Endodermal cell (in vitro differentiated cells): ENCODE measurements around the gene SGPP2. TPM values are rescaled to one million over a fixed set of nuclear protein-coding genes. Genes with fewer than 3 reads are reported as not detected.

Experiments
- DNase-seq: peaks from one replicate; pipeline ENCODE4 v3.0.0-alpha.2; 2017
- H3K27ac ChIP-seq: 2 replicates; pipeline ENCODE4 v1.5.1; 2013; ENCODE audit warnings: mild to moderate bottlenecking, low read depth, low read length, moderate library complexity
- H3K27me3 ChIP-seq: 2 replicates; pipeline ENCODE4 v1.6.1; 2013; ENCODE audit warnings: mild to moderate bottlenecking, low read length, moderate library complexity; ENCODE audit not compliant: insufficient read depth, control insufficient read depth, poor library complexity, severe bottlenecking
- H3K36me3 ChIP-seq: 2 replicates; pipeline ENCODE4 v1.7.0; 2013; ENCODE audit warnings: mild to moderate bottlenecking, low read length, moderate library complexity; ENCODE audit not compliant: control insufficient read depth, insufficient read depth
- H3K4me1 ChIP-seq: one replicate; pipeline ENCODE4 v1.7.0; 2013; ENCODE audit warnings: low read length; ENCODE audit not compliant: control insufficient read depth, insufficient read depth
- H3K4me3 ChIP-seq: 2 replicates; pipeline ENCODE4 v1.5.1; 2013; ENCODE audit warnings: mild to moderate bottlenecking, low read length, moderate library complexity
- H3K9ac ChIP-seq: 2 replicates; pipeline ENCODE4 v1.6.1; 2013; ENCODE audit warnings: mild to moderate bottlenecking, low read length, moderate library complexity; ENCODE audit not compliant: poor library complexity, severe bottlenecking; ENCODE audit errors: extremely low read depth
- H3K9me3 ChIP-seq: 2 replicates; pipeline ENCODE4 v1.6.1; 2013; ENCODE audit warnings: mild to moderate bottlenecking, low read length, moderate library complexity; ENCODE audit not compliant: control insufficient read depth
- H3K27ac Mint-ChIP-seq: 2 replicates; pipeline ENCODE4 v1.8.0; 2020; ENCODE audit warnings: mixed read lengths
- H3K27me3 Mint-ChIP-seq: 2 replicates; pipeline ENCODE4 v1.8.0; 2021; ENCODE audit warnings: mild to moderate bottlenecking, mixed read lengths; ENCODE audit not compliant: insufficient read depth
- H3K36me3 Mint-ChIP-seq: 2 replicates; pipeline ENCODE4 v1.8.0; 2020; ENCODE audit warnings: low read depth, mixed read lengths
- H3K4me1 Mint-ChIP-seq: 2 replicates; pipeline ENCODE4 v1.8.0; 2020; ENCODE audit warnings: mixed read lengths
- H3K4me3 Mint-ChIP-seq: 2 replicates; pipeline ENCODE4 v1.8.0; 2020; ENCODE audit warnings: mild to moderate bottlenecking, moderate library complexity, mixed read lengths
- H3K9me3 Mint-ChIP-seq: 2 replicates; pipeline ENCODE4 v1.8.0; 2020; ENCODE audit warnings: mild to moderate bottlenecking, mixed read lengths
- CTCF ChIP-seq: fragments of 200-600 bp; sonication (generic); conservative IDR thresholded peaks from 2 replicates; pipeline ENCODE4 v1.5.0; 2021; ENCODE audit warnings: antibody characterized with exemption, mild to moderate bottlenecking
- WGBS, 2 experiments: methylation state at CpG; one replicate each; pipeline versions ENCODE4 v1.1.5 to v1.1.7; 2013; ENCODE audit warnings: missing lambda C conversion rate in 2 of 2, mixed read lengths in 1 of 2; ENCODE audit not compliant: insufficient coverage in 1 of 2, insufficient read length in 1 of 2; 5-methylcytosine and 5-hydroxymethylcytosine counted together
- total RNA-seq, 2 donors: library from RNA; stranded (reverse); fragmentation: NEBNext Ultra II Directional in 1 of 2; extraction: Animal tissue kit (Norgen Biotek cat#: 25700) in 1 of 2; gene quantifications; 2 replicates in 1 of 2; 3 replicates in 1 of 2; pipeline ENCODE4 v1.2.1, GENCODE V29; 2021

The SGPP2 gene
- total RNA-seq, 2 donors from 2014 or later = not detected

- H3K9ac ChIP-seq = no peak overlapping the region
- TF ChIP-seq CTCF = no peak
- WGBS, 2 experiments = 94 to 95% methylated on average over 8 to 10 of the region's 10 CpGs
- no peak for DNase-seq
- no peak overlapping the region for H3K4me3 ChIP-seq
- H3K9me3 Mint-ChIP-seq = peaks cover 10% of the 10 kb centered on the region
- H3K27ac ChIP-seq = no peak overlapping the region
- no peaks in the 10 kb centered on the region for H3K36me3 Mint-ChIP-seq
- H3K36me3 ChIP-seq = no peaks in the 10 kb centered on the region
- H3K27me3 Mint-ChIP-seq = peaks cover 30% of the 10 kb centered on the region
- no peaks in the 10 kb centered on the region for H3K4me1 Mint-ChIP-seq
- peaks cover 6% of the 10 kb centered on the region for H3K27me3 ChIP-seq
- no peak overlapping the region for H3K4me3 Mint-ChIP-seq
- no peak overlapping the region for H3K27ac Mint-ChIP-seq
- H3K9me3 ChIP-seq = peaks cover 8% of the 10 kb centered on the region
- H3K4me1 ChIP-seq = no peaks in the 10 kb centered on the region
Measured at GRCh38 chr2:222459983-222460382, 35.6 kb downstream of the SGPP2 start.

- Histone ChIP-seq H3K9me3 (peaks cover 8% of the 10 kb centered on the region), H3K9ac (no peak overlapping the region), H3K36me3 (no peaks in the 10 kb centered on the region), H3K27me3 (peaks cover 15% of the 10 kb centered on the region), H3K4me1 (no peaks in the 10 kb centered on the region), H3K4me3 (no peak overlapping the region), H3K27ac (no peak overlapping the region)
- Mint-ChIP-seq H3K4me1 (peaks cover 4% of the 10 kb centered on the region), H3K4me3 (no peak overlapping the region), H3K9me3 (peaks cover 8% of the 10 kb centered on the region), H3K36me3 (no peaks in the 10 kb centered on the region), H3K27me3 (peaks cover 31% of the 10 kb centered on the region), H3K27ac (no peak overlapping the region)
- no peak for TF ChIP-seq CTCF
- no peak for DNase-seq
- WGBS, 2 experiments = 87 to 100% methylated on average over 1 to 3 of the region's 3 CpGs
Measured at GRCh38 chr2:222465746-222466145, 41.4 kb downstream of the SGPP2 start.

GRCh38 chr2:222468346-222468745 is 44.0 kb downstream of the SGPP2 start:
- no peaks in the 10 kb centered on the region for H3K4me1 ChIP-seq
- no peaks in the 10 kb centered on the region for H3K36me3 ChIP-seq
- H3K27ac ChIP-seq = no peak overlapping the region
- Mint-ChIP-seq H3K27me3 (peaks cover 37% of the 10 kb centered on the region), H3K4me1 (peaks cover 11% of the 10 kb centered on the region), H3K9me3 (peaks cover 4% of the 10 kb centered on the region), H3K27ac (no peak overlapping the region), H3K36me3 (no peaks in the 10 kb centered on the region), H3K4me3 (no peak overlapping the region)
- 93 to 100% methylated on average over 4 of the region's 4 CpGs for WGBS, 2 experiments
- no peak for TF ChIP-seq CTCF
- H3K9ac ChIP-seq = no peak overlapping the region
- H3K27me3 ChIP-seq = peaks cover 15% of the 10 kb centered on the region
- no peak overlapping the region for H3K4me3 ChIP-seq
- peaks cover 4% of the 10 kb centered on the region for H3K9me3 ChIP-seq
- DNase-seq = no peak
